Breast epithelium (tissue), 4 donors: ENCODE data around the gene XDH. TPM values are rescaled to one million over a fixed set of nuclear protein-coding genes. Genes with fewer than 3 reads are reported as not detected.
A peak's percentile ranks its signal among the peaks of the same experiment; 100 is the strongest.

Experiments
- DNase-seq, 2 donors: peaks; one replicate each; pipeline ENCODE4 v3.0.0-alpha.2; 2019; ENCODE audit warnings: low spot score in 2 of 2
- H3K27ac ChIP-seq, 2 donors: fragments of 200-600 bp; sonication (generic) in 1 of 2; one replicate each; pipeline ENCODE4 v1.5.1; 2016 to 2019; ENCODE audit warnings: mild to moderate bottlenecking in 1 of 2
- H3K27me3 ChIP-seq, 2 donors: fragments of 200-600 bp; sonication (generic) in 1 of 2; one replicate each; pipeline versions ENCODE4 v1.5.1 to v1.6.0; 2017 to 2019; ENCODE audit warnings: control low read depth in 1 of 2, mild to moderate bottlenecking in 1 of 2
- H3K36me3 ChIP-seq: fragments of 200-600 bp; one replicate; pipeline ENCODE4 v1.5.1; 2019
- H3K4me1 ChIP-seq, 2 donors: fragments of 200-600 bp; sonication (generic); one replicate each; pipeline ENCODE4 v1.5.1; 2016 to 2019; ENCODE audit warnings: control low read depth in 1 of 2
- H3K4me3 ChIP-seq, 3 donors: fragments of 200-600 bp; sonication (generic); 1 replicate in 2 of 3; 2 replicates in 1 of 3; pipeline ENCODE4 v1.5.1; 2016 to 2019; ENCODE audit warnings: mild to moderate bottlenecking in 3 of 3, moderate library complexity in 2 of 3
- H3K9me3 ChIP-seq, 2 donors: fragments of 200-600 bp; sonication (generic) in 1 of 2; one replicate each; pipeline ENCODE4 v1.5.1; 2016 to 2019; ENCODE audit warnings: control low read depth in 1 of 2
- POLR2A ChIP-seq: fragments of 450-650 bp; IDR thresholded peaks from one replicate; pipeline ENCODE4 v1.6.1; 2016; ENCODE audit warnings: antibody characterized with exemption, mild to moderate bottlenecking, moderate library complexity
- POLR2AphosphoS5 ChIP-seq, 3 donors: sonication (generic); formaldehyde crosslinking; IDR thresholded peaks; one replicate each; pipeline ENCODE4 v1.6.1; 2017; ENCODE audit warnings: antibody characterized with exemption in 3 of 3
- intact Hi-C: fragments of 100-400 bp; cut with DNase I; formaldehyde crosslinking; loops from one replicate; pipeline ENCODE4 v1.15.1; 2023; ENCODE audit warnings: low total_unique reads
- total RNA-seq, 3 donors: library from RNA; depleted of rRNA; stranded (reverse); fragments of >200 nt; gene quantifications; one replicate each; pipeline ENCODE4 v1.1.0, GENCODE V29; 2016
- TF ChIP-seq, protein P1 (sequence below), 3 donors: fragments of 450-650 bp; IDR thresholded peaks; one replicate each; pipeline ENCODE4 v1.5.1; 2016 to 2017; ENCODE audit warnings: antibody characterized with exemption in 3 of 3, mild to moderate bottlenecking in 3 of 3, moderate library complexity in 3 of 3

XDH gene
- total RNA-seq, 3 donors from 2014 or later: 0.16 to 6.9 (median 1.3) TPM

DNA sequence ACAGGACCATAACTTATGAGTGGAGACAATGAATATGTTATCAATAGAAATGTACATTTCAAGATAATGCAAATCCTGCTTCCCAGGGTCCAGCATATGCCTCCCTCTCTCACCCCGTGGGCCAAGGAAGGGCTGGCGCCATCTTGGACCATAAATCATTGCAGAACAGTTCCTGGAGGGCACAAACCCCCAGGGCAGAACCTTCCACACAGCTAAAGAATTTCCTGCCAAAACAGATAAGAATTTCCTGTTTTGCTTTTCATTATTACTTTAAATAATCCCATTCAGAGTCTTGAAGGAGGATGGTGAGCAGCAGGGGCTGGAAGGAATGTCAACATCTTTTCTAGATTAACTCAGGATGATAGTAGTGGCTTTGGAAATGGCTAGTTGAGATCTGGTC, 126.9 kb downstream of the XDH start:
- no peaks in the 10 kb centered on the region for H3K27me3 ChIP-seq
- no peak for DNase-seq
- no peaks in the 10 kb centered on the region for H3K9me3 ChIP-seq
- no peaks in the 10 kb centered on the region for H3K4me1 ChIP-seq
- TF ChIP-seq POLR2A (no peak), POLR2AphosphoS5 (IDR thresholded peaks at IDR 0.05) (no peak)
- TF ChIP-seq, protein P1, sequence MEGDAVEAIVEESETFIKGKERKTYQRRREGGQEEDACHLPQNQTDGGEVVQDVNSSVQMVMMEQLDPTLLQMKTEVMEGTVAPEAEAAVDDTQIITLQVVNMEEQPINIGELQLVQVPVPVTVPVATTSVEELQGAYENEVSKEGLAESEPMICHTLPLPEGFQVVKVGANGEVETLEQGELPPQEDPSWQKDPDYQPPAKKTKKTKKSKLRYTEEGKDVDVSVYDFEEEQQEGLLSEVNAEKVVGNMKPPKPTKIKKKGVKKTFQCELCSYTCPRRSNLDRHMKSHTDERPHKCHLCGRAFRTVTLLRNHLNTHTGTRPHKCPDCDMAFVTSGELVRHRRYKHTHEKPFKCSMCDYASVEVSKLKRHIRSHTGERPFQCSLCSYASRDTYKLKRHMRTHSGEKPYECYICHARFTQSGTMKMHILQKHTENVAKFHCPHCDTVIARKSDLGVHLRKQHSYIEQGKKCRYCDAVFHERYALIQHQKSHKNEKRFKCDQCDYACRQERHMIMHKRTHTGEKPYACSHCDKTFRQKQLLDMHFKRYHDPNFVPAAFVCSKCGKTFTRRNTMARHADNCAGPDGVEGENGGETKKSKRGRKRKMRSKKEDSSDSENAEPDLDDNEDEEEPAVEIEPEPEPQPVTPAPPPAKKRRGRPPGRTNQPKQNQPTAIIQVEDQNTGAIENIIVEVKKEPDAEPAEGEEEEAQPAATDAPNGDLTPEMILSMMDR (IDR thresholded peaks at IDR 0.05): no peak
- H3K36me3 ChIP-seq: no peaks in the 10 kb centered on the region
- no peak overlapping the region for H3K4me3 ChIP-seq
- intact Hi-C loops: no loop called here
- H3K27ac ChIP-seq: peak overlapping the region in 1 of 2 donors; percentile 68

DNA sequence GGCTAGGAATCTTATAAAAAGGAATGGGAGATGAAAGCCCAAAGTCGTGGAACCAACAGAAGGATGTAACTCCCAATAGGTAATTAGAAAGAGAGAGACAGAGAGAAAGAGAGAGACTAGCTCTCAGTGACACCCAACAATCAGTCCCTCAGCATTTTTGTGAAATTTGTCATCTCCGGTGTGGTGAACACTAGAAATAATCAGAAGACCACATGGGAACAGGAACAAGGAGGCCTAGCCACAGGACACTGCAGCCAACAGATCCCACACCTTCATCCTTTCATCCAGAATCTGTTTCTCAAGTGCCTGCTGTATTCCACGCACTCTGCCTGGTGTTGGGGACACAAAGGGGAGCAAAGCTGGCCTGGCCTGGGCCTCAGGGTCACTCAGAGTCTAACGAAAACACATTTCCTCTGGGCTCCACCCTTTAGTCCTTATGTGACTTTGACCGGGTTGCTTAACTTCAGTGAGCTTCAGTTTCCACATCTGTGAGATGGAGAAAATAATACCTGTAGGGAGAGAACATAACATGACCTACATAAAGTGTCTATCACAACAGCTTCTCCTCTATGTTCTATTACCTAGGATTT, 127.5 kb downstream of the XDH start:
- Histone ChIP-seq H3K27ac (peak overlapping the region; percentile 45 to 68), H3K27me3 (no peaks in the 10 kb centered on the region), H3K4me1 (no peaks in the 10 kb centered on the region), H3K9me3 (no peaks in the 10 kb centered on the region), H3K36me3 (no peaks in the 10 kb centered on the region), H3K4me3 (no peak overlapping the region)
- no peak for DNase-seq
- intact Hi-C loops: no loop called here
- TF ChIP-seq POLR2A (no peak), POLR2AphosphoS5 (IDR thresholded peaks at IDR 0.05) (no peak)
- TF ChIP-seq, protein P1 (IDR thresholded peaks at IDR 0.05): no peak

DNA sequence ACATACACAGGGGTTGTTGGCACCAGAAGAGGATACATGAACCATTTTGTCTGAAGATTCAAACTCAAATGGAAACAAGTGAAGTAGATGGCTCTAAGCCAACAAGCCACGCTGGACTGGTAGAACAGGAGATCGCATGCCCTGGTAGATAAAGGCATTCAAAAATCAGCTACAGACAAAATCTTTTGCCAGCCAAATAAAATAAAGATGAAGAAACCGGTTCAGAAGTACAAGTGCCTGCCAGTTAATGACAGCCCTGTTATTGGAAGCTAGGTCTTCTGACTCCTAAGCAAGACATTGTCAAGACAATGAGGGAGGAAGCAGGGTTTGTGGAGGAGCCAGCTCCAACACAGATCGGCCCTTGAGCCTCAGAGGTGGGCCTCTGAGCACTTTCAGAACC, 128.3 kb downstream of the XDH start:
- intact Hi-C loops: no loop called here
- Histone ChIP-seq H3K4me3 (no peak overlapping the region), H3K4me1 (no peaks in the 10 kb centered on the region), H3K27ac (no peak overlapping the region), H3K9me3 (no peaks in the 10 kb centered on the region), H3K27me3 (no peaks in the 10 kb centered on the region), H3K36me3 (no peaks in the 10 kb centered on the region)
- TF ChIP-seq POLR2AphosphoS5 (IDR thresholded peaks at IDR 0.05) (no peak), POLR2A (no peak)
- TF ChIP-seq, protein P1 (IDR thresholded peaks at IDR 0.05): no peak
- no peak for DNase-seq

Other genes with a start within 250 kb of the XDH start
- gene CAPN14, start 197.2 kb downstream of the XDH start, total RNA-seq: under 1 TPM; 0.16 to 0.44 (median 0.33) TPM
- gene EHD3, start 180.6 kb downstream of the XDH start, total RNA-seq: 10 to 100 TPM in 1 of 3 donors, 1 to 10 TPM in 2; 2.7 to 10.1 (median 9.2) TPM
- gene SRD5A2, start 166.2 kb upstream of the XDH start, total RNA-seq: under 1 TPM in 2 of 3 donors, not detected in 1; 0.32 to 0.33 TPM